Stimulated activated CD4-positive, alpha-beta T cell treated with anti-CD3 and anti-CD28 coated beads, Interleukin-4, amount 100 ng/mL, for 24 hours (primary cell): ENCODE data around the gene ZNF213.
"Not testable (repeated sequence)": the region's sequence is repeated elsewhere in the genome, so short reads cannot be mapped to it uniquely, and the experiment has no call there.

Experiments
- DNase-seq: peaks from one replicate; pipeline ENCODE4 v3.0.0-alpha.2; 2020

ZNF213 gene

GRCh38 chr16:3129137-3130131 is 5.4 kb upstream of the ZNF213 start:
- DNase-seq, result peak; percentile 86

GRCh38 chr16:3131755-3132377 is 3.0 kb upstream of the ZNF213 start:
- peak; percentile 49 for DNase-seq

- DNase-seq, result no peak
Observed at GRCh38 chr16:3133844-3134243, 985 bp upstream of the ZNF213 start.

- DNase-seq, result peak; percentile 19
Observed at GRCh38 chr16:3135126-3135715, 392 bp downstream of the ZNF213 start.

GRCh38 chr16:3137267-3137666 is 2.4 kb downstream of the ZNF213 start:
- no peak for DNase-seq

- DNase-seq, result no peak
Observed at GRCh38 chr16:3138342-3138741, 3.5 kb downstream of the ZNF213 start.

- DNase-seq, result no peak
Observed at GRCh38 chr16:3138823-3139426, 4.1 kb downstream of the ZNF213 start.

GRCh38 chr16:3139561-3139960 is 4.7 kb downstream of the ZNF213 start:
- not testable (repeated sequence) for DNase-seq

GRCh38 chr16:3140603-3141427 is 6.0 kb downstream of the ZNF213 start:
- no peak for DNase-seq

GRCh38 chr16:3141781-3142311 is 7.0 kb downstream of the ZNF213 start:
- no peak for DNase-seq

GRCh38 chr16:3142327-3142726 is 7.5 kb downstream of the ZNF213 start:
- DNase-seq, result no peak

- no peak for DNase-seq
Observed at GRCh38 chr16:3142770-3143169, 7.9 kb downstream of the ZNF213 start.

GRCh38 chr16:3143189-3143588 is 8.4 kb downstream of the ZNF213 start:
- no peak for DNase-seq

GRCh38 chr16:3143598-3144320 is 8.9 kb downstream of the ZNF213 start:
- DNase-seq, result no peak

- no peak for DNase-seq
Observed at GRCh38 chr16:3144321-3144983, 9.6 kb downstream of the ZNF213 start.

- no peak for DNase-seq
Observed at GRCh38 chr16:3145151-3145550, 10.3 kb downstream of the ZNF213 start.

- no peak for DNase-seq
Observed at GRCh38 chr16:3145660-3146059, 10.8 kb downstream of the ZNF213 start.

- no peak for DNase-seq
Observed at GRCh38 chr16:3147046-3147756, 12.4 kb downstream of the ZNF213 start.

GRCh38 chr16:3147757-3148104 is 12.9 kb downstream of the ZNF213 start:
- no peak for DNase-seq
